ENCODE data around the gene CNTRL.

CNTRL gene

DNA sequence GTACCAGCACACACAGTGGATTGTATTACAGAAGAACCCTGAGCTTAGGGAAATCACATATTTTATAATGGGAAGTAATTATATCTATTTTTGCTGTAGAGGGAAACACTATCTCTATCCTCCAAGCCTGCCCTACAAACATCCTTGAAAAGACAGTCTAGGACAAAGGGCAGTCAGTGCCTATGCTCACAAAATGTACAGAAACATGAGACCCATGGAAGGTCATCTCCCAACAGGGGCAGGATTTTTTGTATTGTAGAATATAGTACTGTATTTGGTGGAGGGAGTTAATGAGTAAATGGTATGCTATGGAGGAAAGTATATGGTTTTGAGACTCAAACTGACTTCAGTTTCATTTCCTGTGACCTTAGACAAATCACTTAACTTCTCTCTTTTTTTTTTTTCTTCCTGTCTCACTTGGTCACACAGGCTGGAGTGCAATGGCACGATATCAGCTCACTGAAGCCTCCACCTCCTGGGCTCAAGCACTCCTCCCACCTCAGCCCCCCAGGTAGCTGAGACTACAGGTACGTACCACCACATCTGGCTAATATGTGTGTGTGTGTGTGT is 132.7 kb downstream of the CNTRL start:
- peak overlapping the region; percentile 14; the same call in 1 of the 2 replicates for H3K4me3 ChIP-seq (ENCODE audit: low read depth, low read length)
- peak; percentile 59 for DNase-seq (ENCODE audit: low read depth)
- TF ChIP-seq, protein P1, sequence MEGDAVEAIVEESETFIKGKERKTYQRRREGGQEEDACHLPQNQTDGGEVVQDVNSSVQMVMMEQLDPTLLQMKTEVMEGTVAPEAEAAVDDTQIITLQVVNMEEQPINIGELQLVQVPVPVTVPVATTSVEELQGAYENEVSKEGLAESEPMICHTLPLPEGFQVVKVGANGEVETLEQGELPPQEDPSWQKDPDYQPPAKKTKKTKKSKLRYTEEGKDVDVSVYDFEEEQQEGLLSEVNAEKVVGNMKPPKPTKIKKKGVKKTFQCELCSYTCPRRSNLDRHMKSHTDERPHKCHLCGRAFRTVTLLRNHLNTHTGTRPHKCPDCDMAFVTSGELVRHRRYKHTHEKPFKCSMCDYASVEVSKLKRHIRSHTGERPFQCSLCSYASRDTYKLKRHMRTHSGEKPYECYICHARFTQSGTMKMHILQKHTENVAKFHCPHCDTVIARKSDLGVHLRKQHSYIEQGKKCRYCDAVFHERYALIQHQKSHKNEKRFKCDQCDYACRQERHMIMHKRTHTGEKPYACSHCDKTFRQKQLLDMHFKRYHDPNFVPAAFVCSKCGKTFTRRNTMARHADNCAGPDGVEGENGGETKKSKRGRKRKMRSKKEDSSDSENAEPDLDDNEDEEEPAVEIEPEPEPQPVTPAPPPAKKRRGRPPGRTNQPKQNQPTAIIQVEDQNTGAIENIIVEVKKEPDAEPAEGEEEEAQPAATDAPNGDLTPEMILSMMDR (IDR thresholded peaks at IDR 0.05; ENCODE audit: low read depth, low read length, missing control alignments) = no peak

DNA sequence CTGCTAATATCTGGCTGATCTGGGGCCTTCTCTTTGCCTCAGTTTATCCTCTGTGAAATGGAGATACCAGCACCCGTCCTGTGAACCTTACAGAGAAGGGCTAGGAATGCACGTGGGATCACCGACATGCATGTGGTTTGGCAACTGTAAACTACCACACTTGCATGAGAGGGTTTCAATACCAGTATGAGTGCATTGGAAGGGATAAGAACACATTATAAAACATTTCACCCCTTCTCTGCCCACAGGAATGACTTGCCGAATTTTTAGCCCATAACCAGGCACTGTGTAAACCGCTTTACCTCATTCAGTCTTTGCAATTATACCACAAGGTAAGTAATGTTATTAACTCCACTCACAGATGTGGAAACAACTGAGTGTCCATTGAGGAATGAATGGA is 135.8 kb downstream of the CNTRL start:
- TF ChIP-seq, protein P1 (IDR thresholded peaks at IDR 0.05; ENCODE audit: low read depth, low read length, missing control alignments) = no peak
- no peak for DNase-seq (ENCODE audit: low read depth)
- no peak overlapping the region for H3K4me3 ChIP-seq (ENCODE audit: low read depth, low read length)

DNA sequence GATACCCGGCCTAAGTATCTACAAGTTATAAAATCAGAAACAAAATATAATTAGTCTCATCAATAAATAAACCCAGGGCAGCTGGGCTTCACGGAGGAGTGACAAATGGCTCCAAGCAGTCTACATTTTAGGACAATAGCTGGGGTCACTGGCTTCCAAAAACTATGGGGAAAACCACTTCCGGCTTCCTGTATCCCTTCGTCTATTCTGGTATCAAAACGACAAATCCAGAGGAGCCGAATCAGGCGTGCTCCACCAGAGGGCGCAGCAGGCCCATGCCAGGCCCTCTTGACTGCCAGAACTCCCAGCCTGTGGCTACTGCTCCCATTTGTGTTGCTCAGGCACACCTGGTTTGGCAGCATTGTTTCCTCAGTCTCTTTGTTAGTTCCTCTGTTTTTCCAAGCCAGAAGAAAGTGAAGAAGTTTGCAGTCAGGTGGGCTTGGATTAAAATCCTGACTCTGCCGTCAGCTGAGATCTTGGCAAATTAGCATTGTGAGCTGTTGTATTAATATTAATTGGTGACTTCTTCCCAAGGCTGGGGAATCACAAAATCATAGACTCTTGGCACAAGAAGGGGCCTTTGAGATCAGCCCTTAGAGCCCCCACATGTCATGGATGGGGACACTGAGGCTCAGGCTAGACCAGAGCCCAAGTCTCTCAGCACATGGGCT is 138.5 kb downstream of the CNTRL start:
- DNase-seq (ENCODE audit: low read depth) = peak; percentile 42
- TF ChIP-seq, protein P1 (IDR thresholded peaks at IDR 0.05; ENCODE audit: low read depth, low read length, missing control alignments) = peak; percentile 97

DNA sequence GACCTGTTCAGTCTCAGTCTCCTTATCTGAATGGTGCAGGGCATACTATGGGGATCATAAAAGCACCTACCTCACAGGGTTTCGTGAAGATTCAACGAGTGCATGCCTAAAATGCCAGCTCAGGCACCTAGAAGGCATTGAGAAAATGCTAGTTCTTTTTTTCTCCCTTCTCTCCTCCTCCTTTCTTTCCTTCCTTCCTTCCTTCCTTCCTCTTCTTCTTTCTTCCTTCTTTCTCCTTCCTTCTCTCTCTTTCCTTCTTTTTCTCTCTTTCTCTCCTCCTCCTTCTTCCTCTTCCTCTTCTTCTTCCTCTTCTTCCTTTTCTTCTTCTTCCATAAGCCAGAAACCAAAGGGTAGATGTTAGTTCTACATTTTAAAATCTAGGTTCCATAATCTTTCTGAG is 139.2 kb downstream of the CNTRL start:
- DNase-seq (ENCODE audit: low read depth) = no peak
- TF ChIP-seq, protein P1 (IDR thresholded peaks at IDR 0.05; ENCODE audit: low read depth, low read length, missing control alignments) = no peak
- H3K4me3 ChIP-seq (ENCODE audit: low read depth, low read length) = no peak overlapping the region

More for the DNA sequence above, 138.5 kb downstream of the CNTRL start:
- no peak overlapping the region for H3K4me3 ChIP-seq (ENCODE audit: low read depth, low read length)

DNA sequence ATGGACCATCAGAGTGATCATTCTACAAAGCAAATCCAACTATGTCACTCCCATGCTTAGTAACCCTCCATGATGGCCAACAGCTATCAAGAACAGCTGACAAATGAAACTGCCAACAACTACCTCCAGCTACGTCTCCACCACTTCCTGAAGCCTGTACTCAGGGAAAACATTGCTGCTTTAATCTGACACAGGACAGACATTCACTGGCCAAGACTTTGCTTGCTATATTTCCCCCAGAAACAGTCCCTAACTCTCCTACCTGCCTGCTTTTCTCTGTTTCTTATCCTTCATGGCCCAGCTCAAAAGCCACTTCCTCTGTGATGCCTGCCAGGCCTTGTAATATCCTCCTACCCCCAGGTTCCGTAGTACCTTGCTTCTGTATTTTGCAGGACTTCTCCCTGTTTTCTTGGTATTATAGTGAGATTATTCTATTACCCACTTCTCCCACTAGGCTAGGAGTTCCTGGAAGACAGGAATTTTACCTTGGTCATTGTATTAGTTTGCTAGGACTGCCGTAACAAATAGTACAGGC is 141.6 kb downstream of the CNTRL start:
- DNase-seq (ENCODE audit: low read depth) = no peak
- TF ChIP-seq, protein P1 (IDR thresholded peaks at IDR 0.05; ENCODE audit: low read depth, low read length, missing control alignments) = no peak
- H3K4me3 ChIP-seq (ENCODE audit: low read depth, low read length) = no peak overlapping the region

DNA sequence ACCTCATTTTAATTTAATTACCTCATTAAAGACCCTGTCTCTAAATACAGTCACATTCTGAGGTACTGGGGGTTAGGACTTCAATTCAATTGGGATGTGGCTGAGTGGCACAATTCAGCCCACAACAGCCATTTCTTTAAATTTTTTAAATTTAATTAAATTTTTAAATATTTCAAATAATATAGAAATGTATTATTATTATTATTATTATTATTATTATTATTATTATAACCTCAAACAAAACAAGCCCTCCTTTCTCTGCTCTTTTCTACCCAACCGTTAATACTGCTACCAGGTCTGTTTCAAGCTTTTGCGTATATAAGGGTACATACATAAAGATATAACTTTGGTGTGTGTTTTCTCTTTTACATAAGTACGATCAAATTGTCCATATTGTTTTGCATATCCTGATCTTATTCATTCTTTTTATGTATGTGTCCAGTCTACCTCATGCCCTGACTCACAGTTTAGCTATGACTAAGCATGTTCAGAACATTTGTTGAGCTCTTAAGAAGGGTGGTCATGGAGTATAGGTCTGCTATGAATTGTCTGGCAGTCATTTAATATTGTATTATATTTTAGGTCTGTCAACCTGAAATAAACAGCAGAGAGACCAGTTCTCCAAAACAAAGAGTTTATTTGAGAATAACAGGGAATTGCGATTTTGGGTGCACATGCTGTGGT is 143.0 kb downstream of the CNTRL start:
- H3K4me3 ChIP-seq (ENCODE audit: low read depth, low read length) = no peak overlapping the region
- TF ChIP-seq, protein P1 (IDR thresholded peaks at IDR 0.05; ENCODE audit: low read depth, low read length, missing control alignments) = no peak
- DNase-seq (ENCODE audit: low read depth) = peak; percentile 53
